GM23248 (cell line): ENCODE results near the gene C1QTNF3. TPM values are rescaled to one million over a fixed set of nuclear protein-coding genes. Genes with fewer than 3 reads are reported as not detected.

Source experiments
- DNase-seq: peaks from one replicate; pipeline ENCODE4 v3.0.0-alpha.2; 2015
- H2AFZ ChIP-seq: fragments of 200-600 bp; sonication (generic); 2 replicates; pipeline ENCODE4 v1.6.1; 2016; ENCODE audit warnings: antibody characterized with exemption
- H3F3A ChIP-seq: fragments of 200-600 bp; sonication (generic); 2 replicates; pipeline ENCODE4 v1.6.1; 2016; ENCODE audit warnings: mild to moderate bottlenecking, antibody characterized with exemption, mixed run types; ENCODE audit not compliant: insufficient read depth
- H3K27ac ChIP-seq: fragments of 200-600 bp; sonication (generic); 2 replicates; pipeline ENCODE4 v1.5.1; 2016; ENCODE audit warnings: mild to moderate bottlenecking
- H3K27me3 ChIP-seq: fragments of 200-600 bp; sonication (generic); replicated peaks from 2 replicates; pipeline ENCODE4 v1.6.1; 2016; ENCODE audit warnings: mild to moderate bottlenecking; ENCODE audit not compliant: insufficient read depth
- H3K36me3 ChIP-seq: fragments of 200-600 bp; sonication (generic); 2 replicates; pipeline ENCODE4 v1.6.1; 2016; ENCODE audit warnings: low read depth, mild to moderate bottlenecking
- H3K4me1 ChIP-seq: fragments of 200-600 bp; sonication (generic); 2 replicates; pipeline ENCODE4 v1.6.1; 2016; ENCODE audit warnings: mild to moderate bottlenecking; ENCODE audit not compliant: insufficient read depth
- H3K4me2 ChIP-seq: fragments of 200-600 bp; sonication (generic); one replicate; pipeline ENCODE4 v1.6.1; 2016; ENCODE audit warnings: mild to moderate bottlenecking; ENCODE audit not compliant: unreplicated experiment
- H3K4me3 ChIP-seq: fragments of 200-600 bp; sonication (generic); 2 replicates; pipeline ENCODE4 v1.5.1; 2016; ENCODE audit warnings: mild to moderate bottlenecking
- H3K79me2 ChIP-seq: fragments of 200-600 bp; sonication (generic); 2 replicates; pipeline ENCODE4 v1.6.1; 2016; ENCODE audit warnings: mild to moderate bottlenecking; ENCODE audit not compliant: insufficient read depth
- H3K9ac ChIP-seq: fragments of 200-600 bp; sonication (generic); 2 replicates; pipeline ENCODE4 v1.6.1; 2016; ENCODE audit warnings: mild to moderate bottlenecking
- H3K9me2 ChIP-seq: fragments of 200-600 bp; sonication (generic); 2 replicates; pipeline ENCODE4 v1.6.1; 2016; ENCODE audit warnings: mixed run types, mild to moderate bottlenecking, moderate library complexity; ENCODE audit not compliant: insufficient read depth
- H3K9me3 ChIP-seq: fragments of 200-600 bp; sonication (generic); one replicate; pipeline ENCODE4 v1.6.1; 2017; ENCODE audit warnings: low read depth
- H4K20me1 ChIP-seq: fragments of 200-600 bp; sonication (generic); 2 replicates; pipeline ENCODE4 v1.6.0; 2016; ENCODE audit not compliant: insufficient read depth
- EZH2 ChIP-seq: fragments of 200-600 bp; sonication (generic); IDR thresholded peaks from 2 replicates; pipeline ENCODE4 v1.6.1; 2018; ENCODE audit warnings: antibody characterized with exemption, mild to moderate bottlenecking; ENCODE audit not compliant: insufficient read depth, poor library complexity, severe bottlenecking
- EZH2phosphoT487 ChIP-seq: fragments of 200-600 bp; sonication (generic); IDR thresholded peaks from 2 replicates; pipeline ENCODE4 v1.6.1; 2018; ENCODE audit warnings: antibody characterized with exemption, moderate library complexity, mild to moderate bottlenecking, low read depth; ENCODE audit not compliant: insufficient read depth
- WGBS, 2 experiments: methylation state at CpG; one replicate each; pipeline ENCODE4 v1.1.6; 2015 to 2017; ENCODE audit warnings: low lambda C conversion rate in 2 of 2, low coverage in 1 of 2; ENCODE audit errors: missing lambda C conversion rate in 2 of 2; 5-methylcytosine and 5-hydroxymethylcytosine counted together
- in situ Hi-C: fragments of 300-500 bp; cut with MboI; formaldehyde crosslinking; loops from 2 replicates; pipeline ENCODE4 v1.15.0; 2020
- polyA plus RNA-seq: library from polyadenylated mRNA; unstranded; fragments of >200 nt; fragmentation: Nextera tagmentation; extraction: Ambion mirVana; gene quantifications from 2 replicates; pipeline ENCODE4 v1.2.1, GENCODE V29; 2016
- total RNA-seq: library from RNA; depleted of rRNA; stranded (reverse); fragments of >200 nt; shearing (Covaris generic); gene quantifications from 2 replicates; pipeline ENCODE4 v1.2.3, GENCODE V29; 2014

Gene C1QTNF3
- total and polyA plus RNA-seq, 2 experiments from 2014 or later = 0.11 to 0.58 TPM

- 80 to 81% methylated on average over 4 of the region's 4 CpGs for WGBS, 2 experiments
- no peaks in the 10 kb centered on the region for H3K9me2 ChIP-seq
- no peak for DNase-seq
- H3K9ac ChIP-seq = no peak overlapping the region
- no peak overlapping the region for H2AFZ ChIP-seq
- no peak overlapping the region for H3K4me2 ChIP-seq
- H3K4me3 ChIP-seq = no peak overlapping the region
- H3K27me3 ChIP-seq = no peaks in the 10 kb centered on the region
- in situ Hi-C loops = loop anchor here (25.0 kb wide), 1 partner anchor 872 kb away; no protein-coding TSS in a partner anchor
- no peaks in the 10 kb centered on the region; the same call in 1 of the 2 replicates for H3K4me1 ChIP-seq
- 0 out of 2 replicates have a peak, but pooled peaks cover 2% of the 10 kb centered on the region for H3F3A ChIP-seq
- TF ChIP-seq EZH2phosphoT487 (no peak), EZH2 (no peak)
- no peaks in the 10 kb centered on the region for H4K20me1 ChIP-seq
- H3K79me2 ChIP-seq = no peaks in the 10 kb centered on the region
- no peak overlapping the region for H3K27ac ChIP-seq
- H3K9me3 ChIP-seq = no peaks in the 10 kb centered on the region
- no peaks in the 10 kb centered on the region for H3K36me3 ChIP-seq
Observed at GRCh38 chr5:34015120-34015822, 27.7 kb downstream of the C1QTNF3 start.

GRCh38 chr5:34014626-34015025 is 28.4 kb downstream of the C1QTNF3 start:
- H3K9ac ChIP-seq = no peak overlapping the region
- 77 to 86% methylated on average over 2 of the region's 2 CpGs for WGBS, 2 experiments
- H3F3A ChIP-seq = peaks cover 8% of the 10 kb centered on the region
- no peaks in the 10 kb centered on the region for H3K27me3 ChIP-seq
- H3K4me1 ChIP-seq = peaks cover under 1% of the 10 kb centered on the region; the same call in 1 of the 2 replicates
- in situ Hi-C loops = loop anchor here (25.0 kb wide), 1 partner anchor 873 kb away; no protein-coding TSS in a partner anchor
- no peaks in the 10 kb centered on the region for H3K36me3 ChIP-seq
- no peaks in the 10 kb centered on the region for H4K20me1 ChIP-seq
- no peaks in the 10 kb centered on the region for H3K79me2 ChIP-seq
- H2AFZ ChIP-seq = no peak overlapping the region
- H3K4me2 ChIP-seq = no peak overlapping the region
- TF ChIP-seq EZH2 = no peak
- no peak for TF ChIP-seq EZH2phosphoT487
- H3K4me3 ChIP-seq = no peak overlapping the region
- H3K9me2 ChIP-seq = no peaks in the 10 kb centered on the region
- no peak for DNase-seq
- H3K27ac ChIP-seq = no peak overlapping the region
- no peaks in the 10 kb centered on the region for H3K9me3 ChIP-seq

- 87 to 90% methylated on average over 3 of the region's 3 CpGs for WGBS, 2 experiments
- Histone ChIP-seq H3K9me3 (no peaks in the 10 kb centered on the region), H3K27ac (no peak overlapping the region), H3K4me3 (no peak overlapping the region), H3K9ac (no peak overlapping the region), H3K9me2 (no peaks in the 10 kb centered on the region), H3K79me2 (no peaks in the 10 kb centered on the region), H3K4me1 (peaks cover 11% of the 10 kb centered on the region), H3F3A (peaks cover 19% of the 10 kb centered on the region), H3K36me3 (no peaks in the 10 kb centered on the region), H2AFZ (no peak overlapping the region), H3K4me2 (no peak overlapping the region), H4K20me1 (no peaks in the 10 kb centered on the region), H3K27me3 (no peaks in the 10 kb centered on the region)
- in situ Hi-C loops = loop anchor here (25.0 kb wide), 1 partner anchor 874 kb away; no protein-coding TSS in a partner anchor
- TF ChIP-seq EZH2 = no peak
- TF ChIP-seq EZH2phosphoT487 = no peak
- DNase-seq = no peak
Observed at GRCh38 chr5:34013547-34013946, 29.5 kb downstream of the C1QTNF3 start.

- Histone ChIP-seq H3K9ac (no peak overlapping the region), H3K4me3 (no peak overlapping the region), H3K79me2 (no peaks in the 10 kb centered on the region), H3F3A (peaks cover 24% of the 10 kb centered on the region), H2AFZ (no peak overlapping the region), H3K27ac (no peak overlapping the region), H3K27me3 (no peaks in the 10 kb centered on the region), H3K9me3 (no peaks in the 10 kb centered on the region), H4K20me1 (no peaks in the 10 kb centered on the region), H3K9me2 (no peaks in the 10 kb centered on the region), H3K4me2 (no peak overlapping the region), H3K36me3 (no peaks in the 10 kb centered on the region), H3K4me1 (peaks cover 11% of the 10 kb centered on the region)
- in situ Hi-C loops = loop anchor here (25.0 kb wide), 1 partner anchor 875 kb away; no protein-coding TSS in a partner anchor
- no peak for TF ChIP-seq EZH2
- TF ChIP-seq EZH2phosphoT487 = no peak
- peak; percentile 16 for DNase-seq
Observed at GRCh38 chr5:34012791-34013190, 30.2 kb downstream of the C1QTNF3 start.
